Measurements from ENCODE around the gene FAM9B.

DNA sequence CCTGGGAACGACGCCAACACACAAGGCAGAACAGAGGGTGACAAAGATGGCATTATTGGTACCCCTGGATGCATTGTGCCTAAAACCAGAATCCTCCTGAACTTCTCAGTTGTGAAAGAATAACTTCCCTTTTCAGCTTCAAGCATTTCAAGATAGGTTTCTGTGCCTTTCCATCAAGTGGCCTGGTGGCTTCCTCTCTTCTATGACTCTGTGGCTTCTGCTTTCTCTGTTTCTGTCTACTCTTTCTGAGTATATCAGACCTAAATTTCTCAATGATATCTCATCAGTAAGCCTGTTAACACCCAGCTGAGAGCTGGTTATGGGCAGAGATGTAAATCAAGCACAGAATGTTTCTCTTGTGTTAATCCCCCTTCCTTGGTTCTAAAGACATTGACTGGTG, 21.4 kb upstream of the FAM9B start:
- TF ChIP-seq POLR2A (IDR thresholded peaks at IDR 0.05): no peak
- TF ChIP-seq, protein P1, sequence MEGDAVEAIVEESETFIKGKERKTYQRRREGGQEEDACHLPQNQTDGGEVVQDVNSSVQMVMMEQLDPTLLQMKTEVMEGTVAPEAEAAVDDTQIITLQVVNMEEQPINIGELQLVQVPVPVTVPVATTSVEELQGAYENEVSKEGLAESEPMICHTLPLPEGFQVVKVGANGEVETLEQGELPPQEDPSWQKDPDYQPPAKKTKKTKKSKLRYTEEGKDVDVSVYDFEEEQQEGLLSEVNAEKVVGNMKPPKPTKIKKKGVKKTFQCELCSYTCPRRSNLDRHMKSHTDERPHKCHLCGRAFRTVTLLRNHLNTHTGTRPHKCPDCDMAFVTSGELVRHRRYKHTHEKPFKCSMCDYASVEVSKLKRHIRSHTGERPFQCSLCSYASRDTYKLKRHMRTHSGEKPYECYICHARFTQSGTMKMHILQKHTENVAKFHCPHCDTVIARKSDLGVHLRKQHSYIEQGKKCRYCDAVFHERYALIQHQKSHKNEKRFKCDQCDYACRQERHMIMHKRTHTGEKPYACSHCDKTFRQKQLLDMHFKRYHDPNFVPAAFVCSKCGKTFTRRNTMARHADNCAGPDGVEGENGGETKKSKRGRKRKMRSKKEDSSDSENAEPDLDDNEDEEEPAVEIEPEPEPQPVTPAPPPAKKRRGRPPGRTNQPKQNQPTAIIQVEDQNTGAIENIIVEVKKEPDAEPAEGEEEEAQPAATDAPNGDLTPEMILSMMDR (IDR thresholded peaks at IDR 0.05): no peak

Data from vagina (tissue), 2 donors.